ENCODE data around the gene RAB21. TPM values are rescaled to one million over a fixed set of nuclear protein-coding genes. Genes with fewer than 3 reads are reported as not detected.

Gene RAB21
- total RNA-seq, 4 donors from 2014 or later: 15.0 to 36.9 (median 31.7) TPM

- Histone ChIP-seq H3K27me3 (no peaks in the 10 kb centered on the region), H3K27ac (replicated peaks in 1 of 4) (peak overlapping the region in 2 of 4 donors; percentile 18 to 19)
Observed at GRCh38 chr12:71763677-71764379, 9.2 kb downstream of the RAB21 start.

GRCh38 chr12:71764587-71765321, 10.1 kb downstream of the RAB21 start:
- Histone ChIP-seq H3K27me3 (no peaks in the 10 kb centered on the region), H3K9me3 (peaks cover 0 to 16% (median 8%) of the 10 kb centered on the region in 4 donors), H3K36me3 (peaks cover 0 to 5% (median under 1%) of the 10 kb centered on the region in 4 donors), H3K4me1 (peaks cover 18 to 56% (median 38%) of the 10 kb centered on the region in 4 donors), H3K27ac (replicated peaks in 1 of 4) (peak overlapping the region in 1 of 4 donors; percentile 19), H3K4me3 (no peak overlapping the region)
- 94% methylated on average over 6 of the region's 6 CpGs for WGBS
- intact Hi-C loops (cut with DNase I): no loop called here
- TF ChIP-seq POLR2A (IDR thresholded peaks at IDR 0.05; ENCODE audit: low read depth) (no peak), POLR2AphosphoS5 (IDR thresholded peaks at IDR 0.05) (no peak), EP300 (IDR thresholded peaks at IDR 0.05) (no peak), CTCF (IDR thresholded peaks at IDR 0.05) (no peak)
- DNase-seq (ENCODE audit: extremely low spot score): no peak

More at GRCh38 chr12:71763677-71764379, 9.2 kb downstream of the RAB21 start:
- intact Hi-C loops (cut with DNase I): no loop called here
- WGBS: 44% methylated on average over 4 of the region's 4 CpGs
- Histone ChIP-seq H3K4me3 (no peak overlapping the region), H3K4me1 (peaks cover 15 to 51% (median 34%) of the 10 kb centered on the region in 4 donors), H3K9me3 (peaks cover 0 to 24% (median 10%) of the 10 kb centered on the region in 4 donors), H3K36me3 (peaks cover 0 to 14% (median 7%) of the 10 kb centered on the region in 4 donors)
- DNase-seq (ENCODE audit: extremely low spot score): no peak
- TF ChIP-seq POLR2AphosphoS5 (IDR thresholded peaks at IDR 0.05): no peak
- TF ChIP-seq POLR2A (IDR thresholded peaks at IDR 0.05; ENCODE audit: low read depth): no peak
- no peak for TF ChIP-seq EP300 (IDR thresholded peaks at IDR 0.05)
- TF ChIP-seq CTCF (IDR thresholded peaks at IDR 0.05): no peak

GRCh38 chr12:71766202-71766601, 11.5 kb downstream of the RAB21 start:
- H3K27ac ChIP-seq (replicated peaks in 1 of 4): no peak overlapping the region
- DNase-seq (ENCODE audit: extremely low spot score): no peak
- H3K27me3 ChIP-seq: no peaks in the 10 kb centered on the region
- peaks cover 20 to 58% (median 46%) of the 10 kb centered on the region in 4 donors for H3K4me1 ChIP-seq
- H3K36me3 ChIP-seq: peaks cover 0 to 13% (median 8%) of the 10 kb centered on the region in 4 donors
- H3K4me3 ChIP-seq: no peak overlapping the region
- H3K9me3 ChIP-seq: peaks cover 0 to 1% (median 0%) of the 10 kb centered on the region in 4 donors
- intact Hi-C loops (cut with DNase I): no loop called here
- WGBS: 76% methylated on average over 2 of the region's 2 CpGs
- TF ChIP-seq EP300 (IDR thresholded peaks at IDR 0.05) (no peak), CTCF (IDR thresholded peaks at IDR 0.05) (no peak), POLR2AphosphoS5 (IDR thresholded peaks at IDR 0.05) (no peak), POLR2A (IDR thresholded peaks at IDR 0.05; ENCODE audit: low read depth) (no peak)

- Histone ChIP-seq H3K36me3 (peaks cover 0 to 22% (median 17%) of the 10 kb centered on the region in 4 donors), H3K4me3 (no peak overlapping the region), H3K9me3 (no peaks in the 10 kb centered on the region), H3K4me1 (peaks cover 26 to 63% (median 48%) of the 10 kb centered on the region in 4 donors), H3K27ac (replicated peaks in 1 of 4) (no peak overlapping the region), H3K27me3 (no peaks in the 10 kb centered on the region)
- TF ChIP-seq POLR2AphosphoS5 (IDR thresholded peaks at IDR 0.05) (no peak), POLR2A (IDR thresholded peaks at IDR 0.05; ENCODE audit: low read depth) (no peak), CTCF (IDR thresholded peaks at IDR 0.05) (no peak), EP300 (IDR thresholded peaks at IDR 0.05) (no peak)
- DNase-seq (ENCODE audit: extremely low spot score): no peak
- WGBS: 94% methylated on average over 5 of the region's 5 CpGs
- intact Hi-C loops (cut with DNase I): no loop called here
Observed at GRCh38 chr12:71767183-71767582, 12.5 kb downstream of the RAB21 start.
